ENCODE data around the gene CENPO. TPM values are rescaled to one million over a fixed set of nuclear protein-coding genes. Genes with fewer than 3 reads are reported as not detected.
A peak's percentile ranks its signal among the peaks of the same experiment; 100 is the strongest.

Gene CENPO
- total and polyA plus RNA-seq, 12 donors = 1.2 to 4.6 (median 2.2) TPM

- no peaks in the 10 kb centered on the region for H3K9me3 ChIP-seq
- no peak overlapping the region for H3K4me3 ChIP-seq
- H3K27me3 ChIP-seq = no peaks in the 10 kb centered on the region
- no peak overlapping the region for H3K27ac ChIP-seq
- intact Hi-C loops (cut with DNase I) = loop anchor here in 2 of 10 donors (5.0 to 10.0 kb wide), 2 partner anchors 373 to 410 kb away; no protein-coding TSS in a partner anchor
- ATAC-seq (no peak), DNase-seq (no peak)
- no peak for TF ChIP-seq CTCF (IDR thresholded peaks at IDR 0.05)
- H3K4me1 ChIP-seq = peaks cover 1 to 20% (median 8%) of the 10 kb centered on the region in 9 donors
- H3K36me3 ChIP-seq = peaks cover 0 to 90% (median 6%) of the 10 kb centered on the region in 9 donors
- WGBS, 2 donors = 90 to 91% methylated on average over 7 of the region's 7 CpGs
These were observed 29.0 kb downstream of the CENPO start for GRCh38 chr2:24822049-24822706.

GRCh38 chr2:24824071-24824588 is 30.9 kb downstream of the CENPO start:
- ATAC-seq = no peak
- Histone ChIP-seq H3K9me3 (no peaks in the 10 kb centered on the region), H3K4me3 (no peak overlapping the region), H3K4me1 (peaks cover 4 to 23% (median 14%) of the 10 kb centered on the region in 9 donors), H3K36me3 (peaks cover 0 to 71% (median 6%) of the 10 kb centered on the region in 9 donors), H3K27ac (no peak overlapping the region), H3K27me3 (no peaks in the 10 kb centered on the region)
- intact Hi-C loops (cut with DNase I) = loop anchor here in 2 of 10 donors (5.0 to 10.0 kb wide), 2 partner anchors 371 to 412 kb away; no protein-coding TSS in a partner anchor
- TF ChIP-seq CTCF (IDR thresholded peaks at IDR 0.05) = no peak
- WGBS, 2 donors = 96 to 97% methylated on average over 14 of the region's 14 CpGs
- DNase-seq = no peak

GRCh38 chr2:24824966-24825882 is 32.0 kb downstream of the CENPO start:
- H3K36me3 ChIP-seq = peaks cover 0 to 60% (median 6%) of the 10 kb centered on the region in 9 donors
- WGBS, 2 donors = 88 to 95% methylated on average over 15 to 16 of the region's 16 CpGs
- no peak overlapping the region for H3K4me3 ChIP-seq
- intact Hi-C loops (cut with DNase I) = loop anchor here in 4 of 10 donors (5.0 to 10.0 kb wide), 4 partner anchors 333 to 413 kb away; partner anchors contain the start of gene NCOA1 (in 1 of the 4)
- H3K9me3 ChIP-seq = no peaks in the 10 kb centered on the region
- no peak for ATAC-seq
- no peaks in the 10 kb centered on the region for H3K27me3 ChIP-seq
- H3K27ac ChIP-seq = no peak overlapping the region
- DNase-seq = no peak
- peak; percentile 10 to 49 (median 37) for TF ChIP-seq CTCF (IDR thresholded peaks at IDR 0.05)
- H3K4me1 ChIP-seq = peaks cover 4 to 22% (median 14%) of the 10 kb centered on the region in 9 donors

Data from heart right ventricle (tissue), 16 donors.